DND-41 (cell line): ENCODE measurements around the gene TAS2R16.

ENCODE experiments used
- ATAC-seq: fragments of 200-7000 bp; cut with Tn5 transposase; 3 replicates; pipeline ENCODE4 v1.9.1; 2021; ENCODE audit warnings: low read depth; ENCODE audit not compliant: insufficient read depth
- DNase-seq: peaks from one replicate; pipeline ENCODE4 v3.0.0-alpha.2; 2020
- H2AFZ ChIP-seq: 2 replicates; pipeline ENCODE4 v1.6.0; 2012; ENCODE audit warnings: low read depth, low read length
- H3K27ac ChIP-seq: 2 replicates; pipeline ENCODE4 v1.5.1; 2012; ENCODE audit warnings: low read length, inconsistent platforms
- H3K27me3 ChIP-seq: fragments of 200-600 bp; sonication (generic); 2 replicates; pipeline ENCODE4 v1.6.0; 2012; ENCODE audit warnings: low read length, mild to moderate bottlenecking, inconsistent platforms; ENCODE audit not compliant: insufficient read depth, poor library complexity
- H3K36me3 ChIP-seq: 2 replicates; pipeline ENCODE4 v1.5.1; 2012; ENCODE audit warnings: low read length, inconsistent platforms; ENCODE audit not compliant: insufficient read depth
- H3K4me1 ChIP-seq: 2 replicates; pipeline ENCODE4 v1.5.1; 2012; ENCODE audit warnings: mild to moderate bottlenecking, low read length; ENCODE audit not compliant: insufficient read depth
- H3K4me2 ChIP-seq: 2 replicates; pipeline ENCODE4 v1.6.0; 2012; ENCODE audit warnings: mild to moderate bottlenecking, moderate library complexity, low read length, inconsistent platforms; ENCODE audit not compliant: insufficient read depth
- H3K4me3 ChIP-seq, 2 experiments: fragments of 200-600 bp in 1 of 2; shearing (Covaris generic) in 1 of 2; 2 replicates each; pipeline ENCODE4 v1.5.1; 2012 to 2016; ENCODE audit warnings: inconsistent platforms in 2 of 2, low read length in 2 of 2, mild to moderate bottlenecking in 2 of 2, low read depth in 1 of 2, moderate library complexity in 1 of 2
- H3K79me2 ChIP-seq: 2 replicates; pipeline ENCODE4 v1.6.0; 2012; ENCODE audit warnings: low read length, inconsistent platforms; ENCODE audit not compliant: insufficient read depth
- H3K9ac ChIP-seq: 2 replicates; pipeline ENCODE4 v1.6.0; 2012; ENCODE audit warnings: low read depth, mild to moderate bottlenecking, inconsistent platforms, low read length, moderate library complexity
- H3K9me3 ChIP-seq: 2 replicates; pipeline ENCODE4 v1.5.1; 2012; ENCODE audit warnings: low read length, moderate library complexity, mild to moderate bottlenecking, inconsistent platforms; ENCODE audit not compliant: insufficient read depth, severe bottlenecking
- H4K20me1 ChIP-seq: 2 replicates; pipeline ENCODE4 v1.6.0; 2012; ENCODE audit warnings: low read length; ENCODE audit not compliant: insufficient read depth
- EZH2 ChIP-seq: IDR thresholded peaks from 3 replicates; pipeline ENCODE4 v1.6.1; 2012; ENCODE audit warnings: borderline replicate concordance, low read depth, mild to moderate bottlenecking, moderate library complexity, low read length, inconsistent platforms; ENCODE audit not compliant: severe bottlenecking
- TF ChIP-seq, protein P1 (sequence below): IDR thresholded peaks from 2 replicates; pipeline ENCODE4 v1.5.1; 2012; ENCODE audit warnings: borderline replicate concordance, low read length, moderate library complexity, mild to moderate bottlenecking; ENCODE audit not compliant: poor library complexity, severe bottlenecking; ENCODE audit errors: extremely low read depth

The TAS2R16 gene

GRCh38 chr7:122988333-122988732 lies 7.2 kb downstream of the TAS2R16 start:
- no peaks in the 10 kb centered on the region for H3K9me3 ChIP-seq
- H3K4me2 ChIP-seq: no peak overlapping the region
- TF ChIP-seq, protein P1, sequence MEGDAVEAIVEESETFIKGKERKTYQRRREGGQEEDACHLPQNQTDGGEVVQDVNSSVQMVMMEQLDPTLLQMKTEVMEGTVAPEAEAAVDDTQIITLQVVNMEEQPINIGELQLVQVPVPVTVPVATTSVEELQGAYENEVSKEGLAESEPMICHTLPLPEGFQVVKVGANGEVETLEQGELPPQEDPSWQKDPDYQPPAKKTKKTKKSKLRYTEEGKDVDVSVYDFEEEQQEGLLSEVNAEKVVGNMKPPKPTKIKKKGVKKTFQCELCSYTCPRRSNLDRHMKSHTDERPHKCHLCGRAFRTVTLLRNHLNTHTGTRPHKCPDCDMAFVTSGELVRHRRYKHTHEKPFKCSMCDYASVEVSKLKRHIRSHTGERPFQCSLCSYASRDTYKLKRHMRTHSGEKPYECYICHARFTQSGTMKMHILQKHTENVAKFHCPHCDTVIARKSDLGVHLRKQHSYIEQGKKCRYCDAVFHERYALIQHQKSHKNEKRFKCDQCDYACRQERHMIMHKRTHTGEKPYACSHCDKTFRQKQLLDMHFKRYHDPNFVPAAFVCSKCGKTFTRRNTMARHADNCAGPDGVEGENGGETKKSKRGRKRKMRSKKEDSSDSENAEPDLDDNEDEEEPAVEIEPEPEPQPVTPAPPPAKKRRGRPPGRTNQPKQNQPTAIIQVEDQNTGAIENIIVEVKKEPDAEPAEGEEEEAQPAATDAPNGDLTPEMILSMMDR: no peak
- no peak for TF ChIP-seq EZH2
- no peaks in the 10 kb centered on the region for H3K27me3 ChIP-seq
- no peaks in the 10 kb centered on the region for H3K36me3 ChIP-seq
- no peak for ATAC-seq
- no peaks in the 10 kb centered on the region for H3K79me2 ChIP-seq
- no peak overlapping the region for H3K27ac ChIP-seq
- no peak overlapping the region for H2AFZ ChIP-seq
- no peak for DNase-seq
- H3K9ac ChIP-seq: no peak overlapping the region
- no peak overlapping the region for H3K4me3 ChIP-seq
- H3K4me1 ChIP-seq: no peaks in the 10 kb centered on the region
- H4K20me1 ChIP-seq: no peaks in the 10 kb centered on the region

- no peak overlapping the region for H2AFZ ChIP-seq
- no peaks in the 10 kb centered on the region for H4K20me1 ChIP-seq
- H3K4me1 ChIP-seq: no peaks in the 10 kb centered on the region
- no peaks in the 10 kb centered on the region for H3K79me2 ChIP-seq
- no peak for TF ChIP-seq EZH2
- TF ChIP-seq, protein P1: no peak
- no peaks in the 10 kb centered on the region for H3K9me3 ChIP-seq
- ATAC-seq (no peak), DNase-seq (no peak)
- no peak overlapping the region for H3K9ac ChIP-seq
- H3K36me3 ChIP-seq: no peaks in the 10 kb centered on the region
- H3K27me3 ChIP-seq: no peaks in the 10 kb centered on the region
- H3K4me2 ChIP-seq: no peak overlapping the region
- H3K27ac ChIP-seq: no peak overlapping the region
- H3K4me3 ChIP-seq: no peak overlapping the region
These were observed 8.0 kb downstream of the TAS2R16 start for GRCh38 chr7:122987463-122987862.

- Histone ChIP-seq H3K4me2 (no peak overlapping the region), H2AFZ (no peak overlapping the region), H3K4me1 (no peaks in the 10 kb centered on the region), H3K36me3 (no peaks in the 10 kb centered on the region), H3K4me3 (no peak overlapping the region), H3K9me3 (no peaks in the 10 kb centered on the region), H3K27me3 (no peaks in the 10 kb centered on the region), H3K27ac (no peak overlapping the region), H3K9ac (no peak overlapping the region), H3K79me2 (no peaks in the 10 kb centered on the region), H4K20me1 (no peaks in the 10 kb centered on the region)
- TF ChIP-seq EZH2: no peak
- TF ChIP-seq, protein P1: no peak
- ATAC-seq (no peak), DNase-seq (no peak)
These were observed 11.5 kb downstream of the TAS2R16 start for GRCh38 chr7:122984021-122984420.

GRCh38 chr7:122983261-122983660 lies 12.2 kb downstream of the TAS2R16 start:
- no peak for ATAC-seq
- Histone ChIP-seq H3K79me2 (no peaks in the 10 kb centered on the region), H3K36me3 (no peaks in the 10 kb centered on the region), H3K9me3 (no peaks in the 10 kb centered on the region), H3K4me3 (no peak overlapping the region), H3K27ac (no peak overlapping the region), H2AFZ (no peak overlapping the region), H3K27me3 (no peaks in the 10 kb centered on the region), H3K4me1 (no peaks in the 10 kb centered on the region), H3K9ac (no peak overlapping the region), H3K4me2 (no peak overlapping the region), H4K20me1 (no peaks in the 10 kb centered on the region)
- DNase-seq: no peak
- TF ChIP-seq, protein P1: no peak
- no peak for TF ChIP-seq EZH2
